ENCODE measurements around the gene CD247.

Gene CD247

DNA sequence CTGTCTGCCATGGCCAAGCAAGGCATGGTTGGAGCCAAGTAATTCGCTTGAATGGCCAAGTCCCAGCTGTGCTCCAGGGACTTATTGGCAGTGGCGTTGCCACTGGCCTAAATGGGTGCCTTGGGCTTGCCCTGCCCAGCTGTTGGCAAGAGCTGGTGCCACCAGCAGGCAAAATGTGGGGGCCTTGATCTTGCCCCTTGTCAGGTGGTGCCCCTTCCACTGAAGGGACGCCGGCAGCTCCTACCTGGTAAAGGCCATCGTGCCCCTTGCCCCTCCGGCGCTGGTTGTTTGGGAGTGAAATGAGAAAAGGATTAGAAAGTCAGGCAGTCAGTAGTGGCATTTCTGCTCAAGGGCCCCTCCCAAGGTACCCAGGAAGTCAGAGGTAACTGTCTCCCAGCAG, 85.5 kb downstream of the CD247 start:
- no peak for DNase-seq

DNA sequence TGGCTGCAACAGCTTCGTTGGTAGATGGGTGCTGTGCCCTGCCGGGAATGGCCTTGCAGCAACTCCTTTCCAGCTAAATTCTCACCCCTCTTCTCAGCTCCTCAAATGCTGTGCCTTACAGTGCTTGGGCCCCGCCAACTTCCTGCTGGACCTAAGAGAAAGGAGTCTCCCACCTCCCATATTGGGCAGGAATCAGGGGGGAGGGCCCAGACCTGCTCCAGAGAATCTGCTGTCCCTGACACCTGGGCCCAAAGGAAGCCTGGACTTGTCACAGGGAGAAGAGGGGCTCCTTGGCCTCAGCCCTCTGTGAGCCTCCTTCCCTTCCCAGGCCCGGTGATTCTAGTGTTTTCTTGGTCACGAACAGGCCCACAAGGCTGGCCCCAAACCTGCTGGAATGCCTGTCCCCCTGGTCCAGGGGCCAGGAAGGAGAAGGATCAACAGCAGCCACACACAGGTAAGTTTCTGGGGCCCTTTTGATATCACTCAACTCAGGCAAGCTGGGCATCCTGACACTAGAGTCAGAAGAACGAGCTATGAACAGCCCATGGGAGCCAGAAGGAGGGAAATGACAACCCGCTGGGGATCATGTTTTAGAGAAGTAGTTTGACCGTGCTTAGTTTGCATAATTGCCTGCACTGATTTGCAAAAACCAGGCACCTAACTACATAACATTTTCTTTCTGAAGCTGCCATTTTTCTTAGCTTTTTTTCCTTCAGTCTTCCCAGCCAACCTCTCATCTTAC, 86.2 kb downstream of the CD247 start:
- DNase-seq = no peak

DNA sequence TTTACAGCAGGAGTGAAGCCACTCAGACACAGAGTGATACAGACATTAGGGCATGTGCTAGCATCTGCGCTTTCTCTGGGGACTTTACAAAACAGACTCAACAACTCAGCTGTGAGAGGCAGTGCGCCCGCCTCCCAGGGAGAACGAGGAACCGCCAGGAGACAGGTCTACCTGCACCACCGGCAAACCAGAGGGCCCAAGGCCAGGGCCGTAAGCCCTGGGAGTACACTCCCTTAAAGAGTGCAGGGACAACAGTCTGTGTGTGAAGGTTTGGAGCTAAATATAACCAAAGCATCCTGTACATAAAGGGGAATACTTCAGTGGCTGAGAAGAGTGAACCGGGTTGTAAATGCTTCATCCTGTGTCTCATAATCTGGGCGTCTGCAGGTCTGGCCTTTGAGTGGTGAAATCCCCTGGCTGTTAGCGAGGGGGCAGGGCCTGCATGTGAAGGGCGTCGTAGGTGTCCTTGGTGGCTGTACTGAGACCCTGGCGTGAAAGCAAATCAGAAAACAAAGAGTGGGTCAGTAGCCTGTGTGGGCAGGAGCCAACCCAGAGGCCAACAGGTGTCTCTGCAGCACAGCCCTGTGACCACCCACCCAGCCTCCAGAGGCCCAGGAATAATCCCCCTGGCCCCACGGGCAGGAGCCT, 86.9 kb downstream of the CD247 start:
- no peak for DNase-seq

DNA sequence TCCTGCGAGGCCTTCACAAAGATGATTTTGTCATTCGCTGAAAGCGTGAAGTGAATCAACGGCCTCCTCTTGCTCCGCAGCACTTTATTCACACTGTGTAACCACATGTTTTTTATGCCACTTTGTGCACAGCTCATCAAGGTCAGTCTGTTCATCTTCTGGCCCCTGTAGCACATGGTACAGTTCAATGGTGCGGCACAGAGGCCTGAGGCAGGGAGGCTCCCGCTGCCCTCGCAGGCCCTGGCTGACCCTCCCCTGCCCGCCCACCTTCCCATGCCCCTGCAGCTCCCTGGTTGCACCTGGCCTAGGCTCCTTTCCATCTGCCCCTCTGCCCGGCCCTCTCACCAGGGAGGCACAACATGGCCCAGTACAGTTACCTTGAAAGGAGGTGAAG, 87.5 kb downstream of the CD247 start:
- no peak for DNase-seq

DNA sequence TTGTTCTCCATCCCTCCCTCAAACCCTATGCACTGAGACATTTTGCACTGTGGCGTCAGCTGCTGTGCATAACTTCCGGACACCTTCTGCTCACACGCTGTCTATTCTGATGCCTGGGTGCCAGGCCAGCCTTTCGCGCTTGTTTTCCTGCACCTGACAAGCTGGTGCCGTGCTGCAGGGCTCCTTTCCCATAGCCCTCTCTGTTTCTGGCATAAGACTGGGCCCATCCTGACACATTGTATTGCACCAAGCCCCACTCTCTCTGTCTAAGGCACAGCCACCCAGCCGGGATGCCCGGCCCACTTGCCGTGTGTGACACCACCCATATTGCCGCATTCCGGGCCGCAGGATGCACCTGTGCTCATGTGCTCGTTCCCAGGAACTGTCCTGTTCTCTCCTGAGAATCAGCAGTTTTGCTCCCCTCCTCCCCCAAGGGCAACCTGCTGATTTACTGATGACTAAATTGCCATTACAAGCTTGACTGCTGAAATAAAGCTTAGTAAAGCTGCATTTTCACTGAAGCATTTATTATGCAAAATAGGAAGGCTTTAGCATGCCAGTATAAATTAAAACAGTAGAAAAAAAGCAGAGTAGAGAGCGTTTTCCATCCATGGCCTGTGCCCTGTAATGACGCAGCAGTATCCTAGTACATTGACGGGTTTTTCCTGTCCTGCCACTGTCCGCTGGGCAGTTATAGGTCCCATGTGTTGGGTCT, 88.0 kb downstream of the CD247 start:
- DNase-seq = no peak

DNA sequence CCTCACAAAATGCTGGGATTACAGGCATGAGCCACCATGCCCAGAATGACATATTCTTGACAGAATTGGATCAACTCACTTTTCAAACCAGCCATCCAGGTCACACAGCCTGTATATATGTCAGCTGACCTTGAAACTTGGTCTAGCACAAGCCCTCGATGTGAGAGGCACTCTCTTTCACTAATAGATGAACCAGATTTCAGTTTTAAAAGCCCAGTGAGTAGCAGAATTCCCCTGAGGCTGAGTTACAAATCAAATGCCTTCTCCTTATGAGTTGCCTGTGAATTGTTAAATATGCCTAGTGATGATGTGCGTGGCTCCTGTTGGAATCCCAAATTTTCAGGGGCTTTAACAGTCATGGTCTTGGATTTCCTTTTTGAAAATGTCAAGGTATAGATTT, 88.7 kb downstream of the CD247 start:
- no peak for DNase-seq

DNA sequence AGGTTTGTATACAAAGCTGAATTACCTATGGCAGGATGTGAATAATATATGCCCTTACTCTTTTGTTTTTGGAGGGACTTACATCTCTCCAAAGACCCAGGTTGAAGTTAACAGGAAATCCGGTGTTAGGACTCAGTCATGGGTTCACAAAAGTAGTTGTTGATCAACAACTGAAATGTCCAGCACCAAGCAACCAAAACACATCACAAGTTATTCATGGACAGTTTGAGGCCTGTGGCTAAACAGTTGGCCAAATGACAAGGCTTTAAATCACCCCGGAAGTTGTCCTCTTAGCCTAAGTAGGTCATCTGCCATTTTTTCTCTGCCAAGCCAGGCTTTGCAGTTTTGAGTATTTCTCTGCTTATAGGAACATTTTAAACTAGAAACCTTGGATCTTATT, 89.9 kb downstream of the CD247 start:
- no peak for DNase-seq

DNA sequence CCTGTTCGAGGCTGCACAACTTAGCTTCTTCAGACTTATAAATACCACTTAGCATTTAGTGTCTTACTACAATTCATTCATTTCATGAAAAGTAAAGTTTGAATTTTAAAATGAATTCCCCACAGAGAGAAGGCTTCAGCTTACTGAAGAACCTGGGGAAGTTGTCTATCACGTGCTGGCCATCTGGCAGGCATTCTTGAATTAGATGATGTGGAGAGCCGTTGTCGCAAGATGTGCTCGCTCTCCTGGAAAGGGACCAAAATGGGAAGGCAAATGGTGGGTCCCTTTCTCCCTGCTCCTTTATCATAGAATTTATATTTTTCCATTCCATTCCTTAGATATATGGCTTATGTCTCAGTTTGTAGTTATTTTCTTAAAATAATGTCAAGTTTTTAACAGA, 90.5 kb downstream of the CD247 start:
- DNase-seq = no peak

DNA sequence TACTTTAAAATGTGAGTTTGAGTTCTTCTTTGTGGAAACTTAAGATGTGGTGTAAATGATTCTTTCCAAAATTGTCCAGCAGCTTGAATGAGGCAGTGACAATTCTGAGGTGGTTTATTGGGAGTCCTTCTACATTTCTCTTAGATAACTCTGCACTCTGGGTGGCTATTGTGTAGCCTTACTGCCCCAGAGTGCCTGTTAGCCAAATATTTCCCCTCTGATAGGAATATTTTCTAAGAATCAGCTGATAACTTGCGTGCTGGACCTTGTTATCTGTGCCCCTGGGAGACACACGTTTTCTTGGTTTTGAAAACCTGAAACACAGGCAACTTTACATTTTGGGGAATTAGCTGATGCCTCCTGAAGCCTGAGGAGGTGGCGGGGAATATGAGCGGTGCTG, 91.6 kb downstream of the CD247 start:
- DNase-seq = no peak

DNA sequence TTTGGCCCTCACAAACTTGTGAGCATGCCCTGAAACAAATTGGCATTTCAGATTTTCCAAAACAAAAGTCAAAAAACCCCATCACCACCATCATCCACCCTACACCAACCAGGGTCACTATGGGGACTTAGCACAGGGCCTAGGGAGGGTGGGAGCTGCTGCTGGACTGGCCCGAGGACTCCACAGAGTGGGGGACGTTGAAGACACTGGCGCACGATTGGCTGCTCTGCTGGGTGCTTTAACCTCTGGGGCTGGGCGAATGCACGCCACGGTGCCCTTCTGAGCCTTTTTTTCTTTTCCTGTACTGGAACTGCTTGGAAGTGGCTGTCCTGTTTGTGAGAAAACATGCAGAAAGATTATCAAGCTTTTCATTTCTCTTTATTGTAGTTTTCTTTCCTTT, 92.8 kb downstream of the CD247 start:
- no peak for DNase-seq

DNA sequence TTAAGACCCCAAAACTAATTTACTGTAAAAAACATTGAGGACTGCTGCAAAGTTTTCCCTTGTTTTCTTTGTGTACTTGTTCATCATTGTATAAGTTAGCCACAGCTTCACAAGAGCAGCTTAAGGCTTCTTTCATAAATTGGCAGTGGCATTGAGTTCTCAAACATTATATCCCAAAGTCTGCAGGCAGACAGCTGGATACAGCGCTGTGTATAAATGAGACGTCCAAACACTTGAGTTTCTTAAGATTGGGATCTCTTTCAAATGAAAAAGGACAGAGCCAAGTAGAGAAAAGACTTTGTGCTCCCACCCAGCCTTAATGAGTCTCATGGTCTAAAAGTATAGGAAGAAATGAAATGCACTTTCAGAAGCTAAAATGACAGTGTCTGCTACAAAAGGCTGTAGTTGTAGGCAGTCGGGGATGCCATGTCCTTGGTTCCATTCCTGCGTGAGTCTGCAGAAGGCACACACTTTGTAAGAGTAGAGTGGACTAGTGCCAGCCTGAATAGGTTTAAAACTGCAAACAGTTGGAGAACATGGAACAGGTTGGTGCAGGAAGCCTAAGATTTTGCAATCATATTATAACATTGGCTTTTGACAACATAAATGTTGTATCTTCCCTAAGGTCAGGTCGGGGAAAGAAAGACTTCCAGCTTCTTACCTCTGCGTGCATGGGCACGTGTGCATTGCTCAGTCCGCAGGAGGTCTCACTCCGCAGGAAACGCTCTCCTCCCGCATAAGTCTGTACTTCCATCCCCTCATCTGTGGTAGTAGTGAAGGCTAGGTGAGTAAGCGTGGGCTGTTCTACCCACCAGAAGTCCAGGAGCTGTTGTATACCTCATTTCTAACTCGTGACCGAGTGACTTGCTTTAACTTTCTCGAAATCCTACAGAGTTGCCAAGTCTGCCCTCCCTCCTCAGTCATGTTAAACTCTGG, 94.4 kb downstream of the CD247 start:
- DNase-seq = no peak

DNA sequence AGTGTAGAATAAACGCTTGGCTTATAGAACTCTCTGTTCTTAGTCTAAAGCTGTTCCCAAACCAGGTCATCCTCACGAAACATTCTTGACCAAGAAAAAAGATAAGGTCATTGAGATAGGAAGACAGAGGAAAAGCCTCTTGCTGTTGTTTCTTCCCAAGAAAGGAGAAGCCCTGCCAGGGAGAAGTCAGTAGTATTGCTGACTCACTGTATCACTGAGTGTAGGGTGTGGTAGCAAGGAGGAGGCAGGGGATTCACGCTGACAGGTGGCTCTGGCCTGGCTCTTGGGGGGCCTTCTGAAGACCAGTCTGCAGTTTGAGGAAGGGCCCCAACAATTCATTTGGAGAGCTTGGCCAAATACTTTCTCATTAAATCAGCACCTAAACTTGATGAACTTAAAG, 97.8 kb downstream of the CD247 start:
- DNase-seq = no peak

DNA sequence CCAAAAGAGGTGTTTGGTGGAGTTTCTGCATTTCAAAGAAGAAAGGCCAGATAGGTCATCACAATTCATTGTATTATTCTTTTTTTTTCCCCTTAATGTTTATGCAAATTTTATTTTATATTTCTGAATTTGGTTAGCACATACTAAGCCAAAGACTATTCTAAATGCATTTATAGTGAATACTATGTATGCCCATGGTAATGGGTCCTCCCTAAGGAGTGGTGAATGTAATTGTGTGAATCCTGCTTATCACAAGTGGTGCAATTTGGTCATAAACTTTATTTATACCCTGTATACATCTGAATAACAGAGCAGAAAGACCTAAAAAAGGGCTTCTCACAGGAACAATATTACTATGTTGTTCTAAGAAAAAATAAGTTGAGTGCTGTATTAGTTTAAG, 99.1 kb downstream of the CD247 start:
- no peak for DNase-seq

DNA sequence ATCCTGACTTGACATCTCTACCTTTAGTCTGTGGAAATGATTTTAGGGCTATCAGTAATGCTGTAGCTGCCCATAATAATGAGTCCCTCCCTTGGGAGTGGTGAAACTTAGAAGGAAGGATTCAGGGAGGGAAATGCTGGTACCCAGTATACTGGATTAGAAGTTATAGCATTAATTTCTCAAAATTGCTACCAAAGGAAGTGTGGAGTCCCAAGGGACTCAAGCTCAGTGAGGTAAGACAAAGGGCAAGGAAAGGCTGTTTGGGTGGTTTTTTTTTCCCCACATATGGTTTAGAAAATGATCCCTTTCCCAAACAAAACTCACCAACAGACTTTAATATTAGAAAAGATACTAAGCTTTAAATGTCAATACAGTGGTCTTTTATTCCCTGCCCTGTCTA, 99.9 kb downstream of the CD247 start:
- no peak for DNase-seq

DNA sequence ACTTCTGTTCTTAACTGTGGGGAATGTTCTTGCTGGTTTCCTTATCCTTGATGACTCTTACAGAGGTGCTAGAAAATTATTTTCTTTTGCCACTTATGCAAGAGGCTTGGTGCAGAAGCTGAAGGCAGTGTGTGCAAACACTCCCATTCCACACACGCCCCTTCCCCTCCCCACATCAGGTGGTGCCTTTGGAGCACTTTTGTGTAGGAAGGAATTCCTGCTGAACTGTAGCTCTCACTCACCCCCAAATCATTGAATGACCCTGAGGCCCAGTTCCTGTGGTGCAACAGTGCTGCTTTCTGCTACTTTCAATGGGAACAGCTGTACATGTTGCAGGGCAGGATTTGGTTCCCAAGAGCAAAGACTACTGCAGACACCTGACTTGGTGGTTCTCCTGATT, 101.8 kb downstream of the CD247 start:
- no peak for DNase-seq

DNA sequence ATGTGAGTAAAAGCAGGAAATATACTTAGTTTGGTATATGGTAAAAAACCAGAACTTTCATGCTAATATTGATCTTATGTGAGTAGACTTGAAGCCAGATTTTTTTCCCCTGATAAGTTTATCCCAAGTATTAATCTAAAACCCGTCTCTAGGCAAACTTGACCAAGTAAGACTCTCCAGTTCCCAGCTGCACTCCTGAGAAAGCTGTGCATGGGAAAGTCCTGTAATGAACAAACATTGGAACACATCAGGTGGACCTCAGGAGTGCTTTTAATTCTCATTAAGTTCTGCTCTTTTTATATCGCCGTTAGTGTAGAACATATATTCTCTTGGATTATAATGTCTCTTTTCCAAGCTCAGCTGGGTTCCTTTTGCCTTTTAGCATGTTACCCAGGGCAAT, 105.0 kb downstream of the CD247 start:
- DNase-seq = no peak

DNA sequence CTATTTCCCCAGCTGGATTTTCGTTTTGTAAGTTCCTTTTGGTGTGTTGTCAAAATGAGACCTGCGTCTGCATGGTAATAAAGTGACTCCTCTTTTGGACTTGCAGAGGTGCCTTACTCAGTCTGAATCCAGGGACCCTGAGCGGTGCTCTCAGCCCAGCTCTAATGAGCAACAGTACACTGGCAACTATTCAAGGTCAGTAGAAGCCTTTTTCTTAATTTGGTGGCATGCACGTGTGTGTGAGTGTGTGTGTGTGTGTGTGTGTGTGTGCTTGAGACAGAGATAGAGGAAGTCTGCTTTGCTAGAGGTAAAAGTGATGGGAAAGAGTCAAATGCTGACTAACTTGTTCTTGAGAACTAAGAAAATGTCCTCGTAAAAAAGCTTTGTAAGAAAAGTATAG, 105.4 kb downstream of the CD247 start:
- DNase-seq = no peak

DNA sequence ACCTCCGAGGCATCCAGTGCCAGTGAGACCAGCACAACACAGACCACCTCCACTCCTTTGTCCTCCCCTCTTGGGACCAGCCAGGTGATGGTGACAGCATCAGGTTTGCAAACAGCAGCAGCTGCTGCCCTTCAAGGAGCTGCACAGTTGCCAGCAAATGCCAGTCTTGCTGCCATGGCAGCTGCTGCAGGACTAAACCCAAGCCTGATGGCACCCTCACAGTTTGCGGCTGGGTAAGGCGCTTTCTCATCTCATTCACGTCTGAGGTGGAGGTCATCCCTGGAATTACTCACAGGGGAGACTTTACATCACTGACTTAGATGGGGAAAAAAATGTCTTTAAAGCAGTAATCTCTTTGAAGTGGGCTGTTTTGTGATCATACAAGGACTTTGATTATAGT, 106.3 kb downstream of the CD247 start:
- no peak for DNase-seq

DNA sequence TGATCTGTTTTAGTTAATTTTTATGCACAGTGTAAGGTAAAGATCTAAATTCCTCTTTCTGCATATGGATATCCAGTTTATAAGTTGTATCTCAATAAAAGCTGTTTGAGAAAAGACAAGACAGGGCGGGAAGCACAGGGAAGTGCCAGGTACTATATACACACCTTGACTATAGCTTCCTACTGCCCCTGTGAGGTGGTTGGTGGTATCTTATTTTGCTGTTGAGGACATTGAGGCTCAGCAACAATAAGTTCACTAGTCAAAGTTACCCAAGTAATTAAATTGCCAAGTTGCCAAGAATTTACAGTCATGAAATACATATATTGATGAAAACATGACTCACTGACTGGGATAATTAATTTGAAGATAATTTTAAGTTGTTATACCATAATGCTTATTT, 109.1 kb downstream of the CD247 start:
- DNase-seq = no peak

DNA sequence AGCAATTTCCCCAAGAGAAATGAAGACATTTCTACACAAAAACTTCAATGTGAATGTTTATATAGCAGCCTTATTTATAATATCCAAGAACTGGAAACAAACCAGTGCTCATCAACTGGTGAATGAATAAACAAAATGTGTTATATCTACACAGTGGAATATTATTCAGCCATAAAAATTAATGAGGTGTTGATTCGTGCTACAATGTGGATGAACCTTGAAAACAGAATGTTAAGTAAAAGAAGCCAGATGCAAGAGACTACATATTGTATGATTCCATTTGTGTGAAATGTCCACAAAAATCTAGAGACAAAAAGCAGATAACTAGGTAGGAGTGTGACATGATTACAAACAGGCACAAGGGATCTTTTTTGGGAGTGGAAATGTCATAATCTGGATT, 110.0 kb downstream of the CD247 start:
- no peak for DNase-seq

DNA sequence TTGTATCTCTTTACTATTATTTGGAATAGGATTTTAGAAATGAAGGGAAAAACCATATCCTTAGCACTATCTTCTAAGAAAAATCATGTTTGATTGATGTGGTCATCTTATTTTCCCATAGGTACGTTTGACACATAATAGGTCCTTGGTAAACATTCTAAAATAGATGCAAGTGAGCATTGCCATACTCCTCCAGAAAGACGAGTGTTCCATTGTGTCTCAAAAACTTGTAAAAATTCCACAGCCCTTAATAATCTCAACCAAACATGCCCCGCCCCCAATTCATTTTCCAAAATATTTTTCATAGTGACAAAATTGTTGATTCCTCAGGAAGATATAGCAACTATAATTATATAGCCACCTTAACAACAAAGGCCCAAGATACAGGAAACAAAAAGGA, 113.4 kb downstream of the CD247 start:
- no peak for DNase-seq

DNA sequence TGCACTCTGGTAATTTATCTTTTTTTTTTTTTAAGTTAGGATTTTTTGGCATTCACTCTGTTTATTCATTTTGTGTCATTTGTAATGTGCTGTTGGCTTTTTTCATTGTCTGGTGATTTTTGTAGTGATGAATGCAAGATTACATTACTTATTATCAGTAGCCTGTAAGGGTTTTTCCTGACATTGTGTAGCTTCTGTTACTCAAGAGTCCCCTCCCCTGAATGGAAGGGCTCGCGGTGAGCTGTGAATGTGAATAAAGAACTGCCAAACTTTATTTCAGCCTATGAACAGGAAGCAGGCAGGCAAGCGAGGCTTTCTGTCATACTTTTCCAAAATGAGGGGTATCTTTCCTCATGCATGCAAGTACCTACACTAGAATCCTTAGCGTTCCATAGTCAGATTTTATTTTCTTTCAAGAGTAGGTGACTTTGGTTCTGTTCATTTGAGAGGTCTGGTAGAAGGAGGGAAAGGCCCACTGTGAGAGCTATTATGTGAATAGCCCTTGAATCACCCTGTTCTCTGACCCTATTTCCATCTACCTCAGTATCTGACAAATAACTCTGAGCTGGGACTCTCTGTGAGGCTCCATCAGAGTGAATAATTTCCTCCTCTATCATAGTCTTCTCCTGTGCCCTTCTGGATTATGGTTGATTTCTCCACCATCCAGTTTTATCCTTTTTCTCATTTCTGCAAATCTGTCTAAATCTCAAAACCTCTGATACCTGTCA, 114.0 kb downstream of the CD247 start:
- no peak for DNase-seq
